Measurements from ENCODE around the gene PIGP.

The PIGP gene

GRCh38 chr21:37075214-37075770 is 2.4 kb upstream of the PIGP start:
- H3K27ac ChIP-seq (ENCODE audit: low read depth, low read length): no peak overlapping the region
- H3K9ac ChIP-seq (ENCODE audit: low read depth, low read length): no peak overlapping the region
- H3K9me3 ChIP-seq (ENCODE audit: control insufficient read depth, insufficient read depth, low read length): no peaks in the 10 kb centered on the region
- no peaks in the 10 kb centered on the region for H3K36me3 ChIP-seq (ENCODE audit: control insufficient read depth, insufficient read depth, low read length)
- H3K4me3 ChIP-seq (ENCODE audit: low read depth, low read length): no peak overlapping the region
- H3K4me1 ChIP-seq (ENCODE audit: control insufficient read depth, insufficient read depth, low read length): peaks cover 21% of the 10 kb centered on the region
- peaks cover 41% of the 10 kb centered on the region for H3K27me3 ChIP-seq (ENCODE audit: control insufficient read depth, insufficient read depth, low read length)

GRCh38 chr21:37074546-37074945 is 1.7 kb upstream of the PIGP start:
- peak overlapping the region; percentile 79 for H3K4me3 ChIP-seq (ENCODE audit: low read depth, low read length)
- peaks cover 41% of the 10 kb centered on the region for H3K27me3 ChIP-seq (ENCODE audit: control insufficient read depth, insufficient read depth, low read length)
- no peak overlapping the region for H3K27ac ChIP-seq (ENCODE audit: low read depth, low read length)
- peaks cover 21% of the 10 kb centered on the region for H3K4me1 ChIP-seq (ENCODE audit: control insufficient read depth, insufficient read depth, low read length)
- H3K36me3 ChIP-seq (ENCODE audit: control insufficient read depth, insufficient read depth, low read length): peaks cover 6% of the 10 kb centered on the region; the same call in 1 of the 2 replicates
- no peaks in the 10 kb centered on the region for H3K9me3 ChIP-seq (ENCODE audit: control insufficient read depth, insufficient read depth, low read length)
- no peak overlapping the region for H3K9ac ChIP-seq (ENCODE audit: low read depth, low read length)

GRCh38 chr21:37074197-37074510 is 1.3 kb upstream of the PIGP start:
- H3K4me1 ChIP-seq (ENCODE audit: control insufficient read depth, insufficient read depth, low read length): peaks cover 21% of the 10 kb centered on the region
- H3K27ac ChIP-seq (ENCODE audit: low read depth, low read length): no peak overlapping the region
- H3K9ac ChIP-seq (ENCODE audit: low read depth, low read length): no peak overlapping the region
- no peaks in the 10 kb centered on the region for H3K9me3 ChIP-seq (ENCODE audit: control insufficient read depth, insufficient read depth, low read length)
- H3K36me3 ChIP-seq (ENCODE audit: control insufficient read depth, insufficient read depth, low read length): peaks cover 6% of the 10 kb centered on the region; the same call in 1 of the 2 replicates
- H3K4me3 ChIP-seq (ENCODE audit: low read depth, low read length): peak overlapping the region; percentile 79
- peaks cover 41% of the 10 kb centered on the region for H3K27me3 ChIP-seq (ENCODE audit: control insufficient read depth, insufficient read depth, low read length)

DNA sequence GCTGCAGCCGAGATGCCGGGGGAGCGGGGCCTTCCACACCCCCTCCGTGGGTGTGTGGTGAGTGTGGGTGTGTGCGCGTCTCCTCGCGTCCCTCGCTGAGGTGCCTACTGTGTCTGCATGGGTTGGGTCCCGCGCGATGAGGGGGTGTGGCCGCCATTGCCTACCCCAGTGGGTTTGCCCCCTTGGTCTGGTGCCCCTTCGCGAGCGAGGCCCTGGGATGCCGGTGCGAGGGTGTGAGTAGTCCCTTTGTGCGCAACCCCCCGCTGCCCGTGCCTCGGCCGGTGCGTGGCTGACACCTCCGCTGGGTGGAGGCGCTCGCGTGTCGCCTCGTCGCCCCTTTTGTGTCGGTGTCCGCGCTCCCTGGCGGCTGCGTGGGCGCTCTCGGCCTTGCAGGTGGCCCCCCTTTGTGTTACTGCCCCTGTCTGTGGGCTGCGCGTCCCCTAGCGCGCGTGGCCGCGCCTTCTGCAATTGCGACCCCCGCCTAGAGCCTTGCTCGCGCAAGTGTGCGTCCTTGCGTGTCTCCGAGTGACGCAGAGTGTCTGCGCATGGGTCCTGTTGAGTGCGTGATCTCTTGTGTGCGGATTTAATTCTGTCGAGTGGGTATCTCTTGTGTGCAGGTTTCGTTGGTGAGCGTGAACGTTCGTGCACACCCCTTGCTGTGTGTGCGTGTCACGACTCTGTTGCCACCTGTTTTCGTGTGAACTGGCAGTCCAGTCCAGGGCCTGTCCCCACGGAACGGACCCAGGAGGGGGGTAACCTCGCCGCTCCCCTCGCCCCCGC is 736 bp upstream of the PIGP start:
- Histone ChIP-seq H3K36me3 (ENCODE audit: control insufficient read depth, insufficient read depth, low read length) (peaks cover 6% of the 10 kb centered on the region; the same call in 1 of the 2 replicates), H3K9me3 (ENCODE audit: control insufficient read depth, insufficient read depth, low read length) (no peaks in the 10 kb centered on the region), H3K27ac (ENCODE audit: low read depth, low read length) (peak overlapping the region; percentile 57), H3K4me3 (ENCODE audit: low read depth, low read length) (peak overlapping the region; percentile 79), H3K9ac (ENCODE audit: low read depth, low read length) (peak overlapping the region; percentile 35; the same call in 1 of the 2 replicates), H3K27me3 (ENCODE audit: control insufficient read depth, insufficient read depth, low read length) (peaks cover 41% of the 10 kb centered on the region), H3K4me1 (ENCODE audit: control insufficient read depth, insufficient read depth, low read length) (peaks cover 21% of the 10 kb centered on the region)

DNA sequence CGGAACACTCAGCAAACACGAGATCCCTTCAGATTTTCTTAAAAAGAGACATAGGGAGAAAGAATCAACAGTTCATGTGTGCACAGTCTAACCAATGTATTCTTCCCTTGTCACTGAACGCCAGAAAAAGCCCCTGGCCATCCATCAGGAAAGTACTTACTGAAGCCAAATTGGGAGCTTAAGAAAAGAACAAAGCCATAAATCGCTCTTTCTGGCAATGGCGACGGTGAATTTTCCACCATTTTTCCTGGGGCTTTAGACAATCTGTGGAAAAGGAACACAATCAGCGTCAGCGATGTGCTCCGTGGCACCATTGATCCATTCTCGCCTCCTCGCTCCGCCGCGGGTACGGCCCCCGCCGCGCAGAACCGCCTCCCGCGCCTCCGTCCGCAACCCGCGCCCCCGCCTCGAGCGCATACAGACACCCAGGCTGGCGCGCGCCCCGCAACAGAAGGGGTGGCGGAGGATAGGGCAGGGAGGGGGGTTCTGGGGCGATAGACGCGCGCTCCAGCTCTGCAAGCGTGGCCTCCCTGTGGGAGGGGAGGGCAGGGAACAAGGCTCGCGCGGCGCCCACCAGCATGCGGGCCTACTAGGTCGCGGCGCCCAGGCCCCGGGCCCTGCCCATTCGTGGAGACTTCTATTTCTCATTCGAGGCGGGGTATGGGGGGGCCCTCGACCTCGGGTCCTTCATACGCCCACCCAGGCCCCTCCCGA is 440 bp downstream of the PIGP start:
- Histone ChIP-seq H3K4me3 (ENCODE audit: low read depth, low read length) (peak overlapping the region; percentile 79), H3K4me1 (ENCODE audit: control insufficient read depth, insufficient read depth, low read length) (peaks cover 21% of the 10 kb centered on the region), H3K9me3 (ENCODE audit: control insufficient read depth, insufficient read depth, low read length) (no peaks in the 10 kb centered on the region), H3K9ac (ENCODE audit: low read depth, low read length) (peak overlapping the region; percentile 74), H3K27me3 (ENCODE audit: control insufficient read depth, insufficient read depth, low read length) (peaks cover 41% of the 10 kb centered on the region), H3K36me3 (ENCODE audit: control insufficient read depth, insufficient read depth, low read length) (peaks cover 6% of the 10 kb centered on the region; the same call in 1 of the 2 replicates), H3K27ac (ENCODE audit: low read depth, low read length) (peak overlapping the region; percentile 86)

- H3K9ac ChIP-seq (ENCODE audit: low read depth, low read length): peak overlapping the region; percentile 74; the same call in 1 of the 2 replicates
- no peaks in the 10 kb centered on the region for H3K9me3 ChIP-seq (ENCODE audit: control insufficient read depth, insufficient read depth, low read length)
- H3K4me1 ChIP-seq (ENCODE audit: control insufficient read depth, insufficient read depth, low read length): peaks cover 21% of the 10 kb centered on the region
- H3K4me3 ChIP-seq (ENCODE audit: low read depth, low read length): peak overlapping the region; percentile 79
- H3K27ac ChIP-seq (ENCODE audit: low read depth, low read length): peak overlapping the region; percentile 86
- H3K27me3 ChIP-seq (ENCODE audit: control insufficient read depth, insufficient read depth, low read length): peaks cover 41% of the 10 kb centered on the region
- peaks cover 9% of the 10 kb centered on the region; the same call in 1 of the 2 replicates for H3K36me3 ChIP-seq (ENCODE audit: control insufficient read depth, insufficient read depth, low read length)
These were observed 1.2 kb downstream of the PIGP start for GRCh38 chr21:37071561-37072273.

DNA sequence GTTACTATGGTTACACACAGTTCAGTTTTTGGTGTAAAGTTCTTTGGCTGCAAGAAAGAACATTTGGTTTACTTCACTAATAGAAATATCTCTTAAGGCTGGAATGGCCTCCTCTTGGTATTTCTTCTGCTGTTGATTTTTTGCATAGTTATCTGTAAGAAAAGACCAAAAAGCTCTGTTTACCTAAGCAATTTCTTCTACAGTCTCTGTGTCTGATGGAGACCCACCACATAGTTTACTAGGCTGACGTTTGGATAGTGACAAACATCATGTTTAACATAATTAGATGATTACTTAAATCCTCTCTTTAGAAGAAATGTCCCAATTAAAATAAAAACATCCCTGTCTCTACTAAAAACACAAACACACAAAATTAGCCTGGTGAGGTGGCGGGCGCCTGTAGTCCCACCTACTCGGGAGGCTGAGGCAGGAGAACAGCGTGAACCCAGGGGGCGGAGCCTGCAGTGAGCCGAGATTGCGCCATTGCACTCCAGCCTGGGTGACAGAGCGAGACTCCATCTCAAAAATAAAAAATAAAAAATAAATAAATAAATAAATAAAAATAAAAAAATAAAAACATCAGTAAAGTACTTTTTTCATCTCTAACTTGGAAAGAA is 7.2 kb downstream of the PIGP start:
- Histone ChIP-seq H3K27me3 (ENCODE audit: control insufficient read depth, insufficient read depth, low read length) (no peaks in the 10 kb centered on the region), H3K4me1 (ENCODE audit: control insufficient read depth, insufficient read depth, low read length) (peaks cover 4% of the 10 kb centered on the region)

DNA sequence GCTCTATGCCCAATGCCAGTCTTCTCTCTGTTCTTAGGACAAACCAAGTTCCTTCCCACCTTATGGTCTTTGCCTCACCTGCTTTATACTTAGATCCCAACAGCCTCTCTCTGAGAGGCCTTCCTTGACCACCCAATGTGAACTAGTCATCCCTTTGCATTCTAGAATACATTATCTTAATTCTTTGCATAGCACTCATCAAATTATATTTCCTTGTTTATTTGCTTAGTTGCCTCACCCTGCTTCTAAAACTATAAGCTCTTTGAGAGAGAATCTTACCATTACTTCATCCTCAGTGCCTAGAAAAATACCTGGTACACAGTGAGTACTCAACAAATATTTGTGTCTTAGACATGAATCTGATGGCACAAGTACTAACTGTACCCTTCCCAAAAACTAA is 8.0 kb downstream of the PIGP start:
- H3K4me3 ChIP-seq (ENCODE audit: low read depth, low read length): no peak overlapping the region
- no peaks in the 10 kb centered on the region for H3K9me3 ChIP-seq (ENCODE audit: control insufficient read depth, insufficient read depth, low read length)
- no peak overlapping the region for H3K9ac ChIP-seq (ENCODE audit: low read depth, low read length)
- peaks cover 9% of the 10 kb centered on the region for H3K4me1 ChIP-seq (ENCODE audit: control insufficient read depth, insufficient read depth, low read length)
- H3K36me3 ChIP-seq (ENCODE audit: control insufficient read depth, insufficient read depth, low read length): peaks cover 6% of the 10 kb centered on the region; the same call in 1 of the 2 replicates
- no peaks in the 10 kb centered on the region for H3K27me3 ChIP-seq (ENCODE audit: control insufficient read depth, insufficient read depth, low read length)
- no peak overlapping the region for H3K27ac ChIP-seq (ENCODE audit: low read depth, low read length)

More for the DNA sequence above, 7.2 kb downstream of the PIGP start:
- Histone ChIP-seq H3K4me3 (ENCODE audit: low read depth, low read length) (no peak overlapping the region), H3K27ac (ENCODE audit: low read depth, low read length) (no peak overlapping the region), H3K9me3 (ENCODE audit: control insufficient read depth, insufficient read depth, low read length) (no peaks in the 10 kb centered on the region), H3K9ac (ENCODE audit: low read depth, low read length) (no peak overlapping the region), H3K36me3 (ENCODE audit: control insufficient read depth, insufficient read depth, low read length) (peaks cover 9% of the 10 kb centered on the region; the same call in 1 of the 2 replicates)

- no peak overlapping the region for H3K9ac ChIP-seq (ENCODE audit: low read depth, low read length)
- peaks cover 3% of the 10 kb centered on the region; the same call in 1 of the 2 replicates for H3K36me3 ChIP-seq (ENCODE audit: control insufficient read depth, insufficient read depth, low read length)
- peaks cover 9% of the 10 kb centered on the region for H3K4me1 ChIP-seq (ENCODE audit: control insufficient read depth, insufficient read depth, low read length)
- H3K9me3 ChIP-seq (ENCODE audit: control insufficient read depth, insufficient read depth, low read length): no peaks in the 10 kb centered on the region
- no peak overlapping the region for H3K4me3 ChIP-seq (ENCODE audit: low read depth, low read length)
- H3K27me3 ChIP-seq (ENCODE audit: control insufficient read depth, insufficient read depth, low read length): no peaks in the 10 kb centered on the region
- no peak overlapping the region for H3K27ac ChIP-seq (ENCODE audit: low read depth, low read length)
These were observed 9.4 kb downstream of the PIGP start for GRCh38 chr21:37063433-37063832.

GRCh38 chr21:37062593-37062935 is 10.3 kb downstream of the PIGP start:
- H3K4me1 ChIP-seq (ENCODE audit: control insufficient read depth, insufficient read depth, low read length): peaks cover 16% of the 10 kb centered on the region
- H3K36me3 ChIP-seq (ENCODE audit: control insufficient read depth, insufficient read depth, low read length): peaks cover 3% of the 10 kb centered on the region; the same call in 1 of the 2 replicates
- H3K27ac ChIP-seq (ENCODE audit: low read depth, low read length): no peak overlapping the region
- no peak overlapping the region for H3K9ac ChIP-seq (ENCODE audit: low read depth, low read length)
- H3K9me3 ChIP-seq (ENCODE audit: control insufficient read depth, insufficient read depth, low read length): no peaks in the 10 kb centered on the region
- H3K4me3 ChIP-seq (ENCODE audit: low read depth, low read length): no peak overlapping the region
- no peaks in the 10 kb centered on the region for H3K27me3 ChIP-seq (ENCODE audit: control insufficient read depth, insufficient read depth, low read length)
